Ureter (tissue), 1 donor: Measurements from ENCODE around the gene TNIK. TPM values are rescaled to one million over a fixed set of nuclear protein-coding genes. Genes with fewer than 3 reads are reported as not detected.
A peak's percentile ranks its signal among the peaks of the same experiment; 100 is the strongest.

ENCODE experiments used
- DNase-seq: peaks from one replicate; pipeline ENCODE4 v3.0.0-alpha.2; 2020; ENCODE audit warnings: low spot score
- total RNA-seq: library from RNA; stranded (reverse); gene quantifications from one replicate; pipeline ENCODE4 v1.2.4, GENCODE V29; 2023
- donor health status: DM: yes; HTN: yes; CAD: no.

Gene TNIK
- total RNA-seq, 1 donor from 2014 or later: 17.1 TPM

GRCh38 chr3:171090321-171090720 is 369.9 kb downstream of the TNIK start:
- no peak for DNase-seq

- no peak for DNase-seq
These were observed 371.0 kb downstream of the TNIK start for GRCh38 chr3:171088964-171089754.

GRCh38 chr3:171088496-171088895 is 371.7 kb downstream of the TNIK start:
- no peak for DNase-seq

- no peak for DNase-seq
These were observed 373.3 kb downstream of the TNIK start for GRCh38 chr3:171086914-171087313.

- DNase-seq: no peak
These were observed 382.9 kb downstream of the TNIK start for GRCh38 chr3:171077261-171077660.

GRCh38 chr3:171072432-171072831 is 387.8 kb downstream of the TNIK start:
- DNase-seq: no peak

GRCh38 chr3:171068658-171069057 is 391.5 kb downstream of the TNIK start:
- no peak for DNase-seq

GRCh38 chr3:171066206-171066605 is 394.0 kb downstream of the TNIK start:
- no peak for DNase-seq

GRCh38 chr3:171065732-171066131 is 394.5 kb downstream of the TNIK start:
- no peak for DNase-seq

- DNase-seq: no peak
These were observed 395.7 kb downstream of the TNIK start for GRCh38 chr3:171064461-171064860.

GRCh38 chr3:171061749-171062148 is 398.5 kb downstream of the TNIK start:
- no peak for DNase-seq

- DNase-seq: no peak
These were observed 400.2 kb downstream of the TNIK start for GRCh38 chr3:171059978-171060377.

GRCh38 chr3:171058873-171059603 is 401.2 kb downstream of the TNIK start:
- DNase-seq: no peak

GRCh38 chr3:171058058-171058457 is 402.1 kb downstream of the TNIK start:
- no peak for DNase-seq

GRCh38 chr3:171057072-171057471 is 403.1 kb downstream of the TNIK start:
- DNase-seq: no peak

GRCh38 chr3:171056528-171056927 is 403.7 kb downstream of the TNIK start:
- no peak for DNase-seq

GRCh38 chr3:171055336-171056178 is 404.6 kb downstream of the TNIK start:
- DNase-seq: no peak

- no peak for DNase-seq
These were observed 405.3 kb downstream of the TNIK start for GRCh38 chr3:171054921-171055320.

- DNase-seq: no peak
These were observed 406.0 kb downstream of the TNIK start for GRCh38 chr3:171054231-171054630.

- DNase-seq: peak; percentile 48
These were observed 410.3 kb downstream of the TNIK start for GRCh38 chr3:171049861-171050444.

- DNase-seq: no peak
These were observed 413.4 kb downstream of the TNIK start for GRCh38 chr3:171046760-171047159.
